CD14-positive monocyte (primary cell): ENCODE results near the gene PTPRN2. TPM values are rescaled to one million over a fixed set of nuclear protein-coding genes. Genes with fewer than 3 reads are reported as not detected.

ENCODE experiments used
- DNase-seq, 3 donors: peaks; one replicate each; pipeline ENCODE4 v3.0.0-alpha.2; 2011 to 2022
- H2AFZ ChIP-seq: 2 replicates; pipeline ENCODE4 v1.6.0; 2012; ENCODE audit warnings: mild to moderate bottlenecking, low read depth, low read length, inconsistent platforms; ENCODE audit not compliant: insufficient read depth, poor library complexity, severe bottlenecking
- H3K27ac ChIP-seq, 2 donors: 1 replicate in 1 of 2; 2 replicates in 1 of 2; pipeline ENCODE4 v1.5.1; 2012 to 2013; ENCODE audit warnings: low read length in 2 of 2, control low read depth in 1 of 2, inconsistent platforms in 1 of 2, low read depth in 1 of 2, mild to moderate bottlenecking in 1 of 2
- H3K27me3 ChIP-seq, 2 donors: one replicate each; pipeline versions ENCODE4 v1.6.0 to v1.6.1; 2011 to 2013; ENCODE audit warnings: low read length in 2 of 2; ENCODE audit not compliant: control insufficient read depth in 2 of 2, insufficient read depth in 2 of 2
- H3K36me3 ChIP-seq, 2 donors: replicated peaks in 1 of 2; 1 replicate in 1 of 2; 2 replicates in 1 of 2; pipeline versions ENCODE4 v1.5.1 to v1.6.1; 2012 to 2013; ENCODE audit warnings: low read length in 2 of 2, control low read depth in 1 of 2, inconsistent platforms in 1 of 2, mild to moderate bottlenecking in 1 of 2; ENCODE audit not compliant: insufficient read depth in 2 of 2, control insufficient read depth in 1 of 2
- H3K4me1 ChIP-seq, 2 donors: 1 replicate in 1 of 2; 2 replicates in 1 of 2; pipeline versions ENCODE4 v1.5.1 to v1.6.1; 2012 to 2013; ENCODE audit warnings: low read length in 2 of 2, control low read depth in 1 of 2, inconsistent platforms in 1 of 2, mild to moderate bottlenecking in 1 of 2, moderate library complexity in 1 of 2; ENCODE audit not compliant: insufficient read depth in 2 of 2, control insufficient read depth in 1 of 2
- H3K4me2 ChIP-seq: replicated peaks from 2 replicates; pipeline ENCODE3; 2012; ENCODE audit warnings: low read length, moderate library complexity, mild to moderate bottlenecking; ENCODE audit not compliant: poor library complexity, severe bottlenecking; ENCODE audit errors: extremely low read depth
- H3K4me3 ChIP-seq, 3 experiments: fragments of 200-600 bp in 1 of 3; sonication (generic) in 1 of 3; replicated peaks in 1 of 3; 1 replicate in 2 of 3; 2 replicates in 1 of 3; pipeline ENCODE4 v1.5.1; 2011 to 2013; ENCODE audit warnings: low read length in 3 of 3, mild to moderate bottlenecking in 3 of 3, control low read depth in 2 of 3, low read depth in 2 of 3, inconsistent platforms in 1 of 3, moderate library complexity in 1 of 3
- H3K79me2 ChIP-seq: 2 replicates; pipeline ENCODE4 v1.6.0; 2012; ENCODE audit warnings: mild to moderate bottlenecking, control low read depth, inconsistent platforms, low read length, moderate library complexity; ENCODE audit not compliant: insufficient read depth
- H3K9ac ChIP-seq: 2 replicates; pipeline ENCODE4 v1.6.0; 2017; ENCODE audit warnings: low read length, mild to moderate bottlenecking; ENCODE audit not compliant: insufficient read depth, poor library complexity, severe bottlenecking
- H3K9me3 ChIP-seq, 2 donors: replicated peaks in 1 of 2; 1 replicate in 1 of 2; 2 replicates in 1 of 2; pipeline versions ENCODE4 v1.5.1 to v1.6.1; 2012 to 2013; ENCODE audit warnings: low read length in 2 of 2, control low read depth in 1 of 2; ENCODE audit not compliant: control insufficient read depth in 1 of 2, insufficient read depth in 1 of 2
- H4K20me1 ChIP-seq: 2 replicates; pipeline ENCODE4 v1.6.0; 2012; ENCODE audit warnings: mild to moderate bottlenecking, low read length, control low read depth, moderate library complexity; ENCODE audit not compliant: insufficient read depth
- H3K27ac Mint-ChIP-seq, 7 donors: one replicate each; pipeline ENCODE4 v1.8.0; 2020; ENCODE audit warnings: mild to moderate bottlenecking in 7 of 7, mixed read lengths in 7 of 7, moderate library complexity in 6 of 7, inconsistent platforms in 2 of 7
- H3K27me3 Mint-ChIP-seq, 3 donors: one replicate each; pipeline ENCODE4 v1.8.0; 2021 to 2022; ENCODE audit warnings: low read depth in 3 of 3, mild to moderate bottlenecking in 3 of 3, mixed read lengths in 3 of 3, moderate library complexity in 3 of 3, inconsistent platforms in 1 of 3
- H3K36me3 Mint-ChIP-seq, 2 donors: one replicate each; pipeline ENCODE4 v1.8.0; 2020; ENCODE audit warnings: mixed read lengths in 2 of 2, inconsistent platforms in 1 of 2, mild to moderate bottlenecking in 1 of 2
- H3K4me1 Mint-ChIP-seq: one replicate; pipeline ENCODE4 v1.8.0; 2020; ENCODE audit warnings: mild to moderate bottlenecking, mixed read lengths
- H3K4me3 Mint-ChIP-seq, 2 donors: one replicate each; pipeline ENCODE4 v1.8.0; 2020; ENCODE audit warnings: mild to moderate bottlenecking in 2 of 2, mixed read lengths in 2 of 2, moderate library complexity in 1 of 2
- H3K9me3 Mint-ChIP-seq, 7 donors: one replicate each; pipeline ENCODE4 v1.8.0; 2020 to 2022; ENCODE audit warnings: mixed read lengths in 7 of 7, mild to moderate bottlenecking in 6 of 7, moderate library complexity in 6 of 7, inconsistent platforms in 2 of 7
- WGBS: methylation state at CpG from one replicate; pipeline ENCODE4 v1.1.5; 2013; ENCODE audit warnings: missing lambda C conversion rate; ENCODE audit not compliant: insufficient coverage; 5-methylcytosine and 5-hydroxymethylcytosine counted together
- intact Hi-C, 2 donors: fragments of 100-400 bp; cut with micrococcal nuclease; formaldehyde crosslinking; loops; one replicate each; pipeline versions ENCODE4 v1.15.0 to v1.15.1; 2023
- polyA plus RNA-seq, 3 donors: library from polyadenylated mRNA; depleted of rRNA in 1 of 3; unstranded in 2 of 3; stranded (reverse) in 1 of 3; fragments of 300-500 nt in 2 of 3; fragments of >200 nt in 1 of 3; fragmentation: Illumina TruSeq in 2 of 3; gene quantifications; 1 replicate in 2 of 3; 2 replicates in 1 of 3; pipeline ENCODE4 v1.2.3, GENCODE V29; 2012 to 2021
- TF ChIP-seq, protein P1 (sequence below): fragments of 200-600 bp; IDR thresholded peaks from one replicate; pipeline ENCODE4 v1.8.0; 2022; ENCODE audit warnings: antibody characterized with exemption, mild to moderate bottlenecking

Gene PTPRN2
- polyA plus RNA-seq, 3 donors: 0.25 to 1.4 (median 0.97) TPM

DNA sequence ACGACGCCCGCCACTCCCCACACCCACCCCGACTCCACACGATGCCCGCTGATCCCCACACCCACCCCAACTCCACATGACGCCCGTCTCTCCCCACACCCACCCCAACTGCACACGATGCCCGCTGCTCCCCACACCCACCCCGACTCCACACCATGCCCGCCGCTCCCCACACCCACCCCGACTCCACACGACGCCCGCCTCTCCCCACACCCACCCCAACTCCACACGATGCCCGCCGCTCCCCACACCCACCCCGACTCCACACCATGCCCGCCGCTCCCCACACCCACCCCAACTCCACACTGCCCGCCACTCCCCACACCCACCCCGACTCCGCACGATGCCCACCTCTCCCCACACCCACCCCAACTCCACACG, 933.8 kb downstream of the PTPRN2 start:
- Mint-ChIP-seq H3K4me3 (no peak overlapping the region), H3K9me3 (peaks cover 0 to 4% (median 2%) of the 10 kb centered on the region in 7 donors), H3K27me3 (peaks cover 0 to 6% (median 0%) of the 10 kb centered on the region in 3 donors), H3K27ac (no peak overlapping the region), H3K36me3 (no peaks in the 10 kb centered on the region), H3K4me1 (no peaks in the 10 kb centered on the region)
- no peak overlapping the region for H3K4me3 ChIP-seq
- no peak for DNase-seq
- no peak overlapping the region for H2AFZ ChIP-seq
- no peaks in the 10 kb centered on the region for H3K79me2 ChIP-seq
- intact Hi-C loops: no loop called here
- peaks cover 0 to 8% of the 10 kb centered on the region in 2 donors for H3K9me3 ChIP-seq
- no peak overlapping the region for H3K9ac ChIP-seq
- no peaks in the 10 kb centered on the region for H3K4me1 ChIP-seq
- no peaks in the 10 kb centered on the region for H3K36me3 ChIP-seq
- H3K27ac ChIP-seq: no peak overlapping the region
- H3K4me2 ChIP-seq: no peak overlapping the region
- 100% methylated on average over 3 of the region's 28 CpGs for WGBS
- no peaks in the 10 kb centered on the region for H3K27me3 ChIP-seq
- TF ChIP-seq, protein P1, sequence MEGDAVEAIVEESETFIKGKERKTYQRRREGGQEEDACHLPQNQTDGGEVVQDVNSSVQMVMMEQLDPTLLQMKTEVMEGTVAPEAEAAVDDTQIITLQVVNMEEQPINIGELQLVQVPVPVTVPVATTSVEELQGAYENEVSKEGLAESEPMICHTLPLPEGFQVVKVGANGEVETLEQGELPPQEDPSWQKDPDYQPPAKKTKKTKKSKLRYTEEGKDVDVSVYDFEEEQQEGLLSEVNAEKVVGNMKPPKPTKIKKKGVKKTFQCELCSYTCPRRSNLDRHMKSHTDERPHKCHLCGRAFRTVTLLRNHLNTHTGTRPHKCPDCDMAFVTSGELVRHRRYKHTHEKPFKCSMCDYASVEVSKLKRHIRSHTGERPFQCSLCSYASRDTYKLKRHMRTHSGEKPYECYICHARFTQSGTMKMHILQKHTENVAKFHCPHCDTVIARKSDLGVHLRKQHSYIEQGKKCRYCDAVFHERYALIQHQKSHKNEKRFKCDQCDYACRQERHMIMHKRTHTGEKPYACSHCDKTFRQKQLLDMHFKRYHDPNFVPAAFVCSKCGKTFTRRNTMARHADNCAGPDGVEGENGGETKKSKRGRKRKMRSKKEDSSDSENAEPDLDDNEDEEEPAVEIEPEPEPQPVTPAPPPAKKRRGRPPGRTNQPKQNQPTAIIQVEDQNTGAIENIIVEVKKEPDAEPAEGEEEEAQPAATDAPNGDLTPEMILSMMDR: no peak
- H4K20me1 ChIP-seq: no peaks in the 10 kb centered on the region

DNA sequence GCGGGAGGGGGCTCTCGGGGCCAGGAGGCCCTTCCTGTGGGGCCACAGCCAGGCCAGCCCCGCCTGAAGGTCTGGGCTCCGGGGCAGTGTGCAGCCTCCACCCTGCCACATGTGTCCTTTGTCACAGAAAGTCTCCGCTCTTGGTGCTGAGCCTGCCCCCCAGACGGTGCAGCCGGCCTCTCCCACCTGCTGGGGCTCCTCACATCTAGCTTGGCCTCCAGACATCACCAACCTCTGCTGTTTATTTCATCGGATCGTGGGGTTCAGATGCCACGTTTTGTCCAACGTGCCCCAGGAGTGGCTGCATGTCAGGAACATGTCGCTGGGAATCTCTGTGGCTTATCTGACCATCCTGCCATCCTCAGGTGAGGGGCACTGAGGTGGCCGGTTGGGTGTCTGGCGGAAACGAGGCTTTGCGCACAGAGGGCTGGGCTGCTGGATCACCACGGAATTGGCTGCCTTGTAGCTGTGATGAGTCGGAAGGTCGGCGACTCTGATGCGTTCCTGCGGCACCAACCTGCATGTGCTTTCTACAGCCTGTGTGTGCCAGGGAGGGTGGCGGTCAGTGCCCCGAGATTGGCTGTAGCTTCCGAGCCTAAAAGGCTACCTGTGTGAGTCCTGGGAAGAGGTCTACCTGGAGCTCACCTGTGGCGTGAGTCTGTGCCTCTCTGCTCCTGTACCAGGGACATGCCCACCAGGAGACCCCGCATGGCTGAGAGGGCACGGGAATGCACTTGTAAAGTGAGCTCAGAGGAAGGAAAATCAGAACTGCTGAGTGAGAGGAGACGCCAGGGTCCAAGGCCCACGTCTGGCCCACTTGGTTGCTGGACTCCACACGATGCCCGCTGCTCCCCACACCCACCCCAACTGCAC, 934.4 kb downstream of the PTPRN2 start:
- Histone ChIP-seq H3K36me3 (no peaks in the 10 kb centered on the region), H3K27ac (no peak overlapping the region), H3K79me2 (no peaks in the 10 kb centered on the region), H3K4me1 (no peaks in the 10 kb centered on the region), H3K4me3 (no peak overlapping the region), H3K4me2 (no peak overlapping the region), H3K9me3 (peaks cover 0 to 8% of the 10 kb centered on the region in 2 donors), H3K27me3 (no peaks in the 10 kb centered on the region), H3K9ac (no peak overlapping the region), H4K20me1 (no peaks in the 10 kb centered on the region), H2AFZ (no peak overlapping the region)
- 92% methylated on average over 25 of the region's 32 CpGs for WGBS
- H3K27ac Mint-ChIP-seq: no peak overlapping the region
- H3K27me3 Mint-ChIP-seq: peaks cover 0 to 6% (median 0%) of the 10 kb centered on the region in 3 donors
- no peaks in the 10 kb centered on the region for H3K4me1 Mint-ChIP-seq
- TF ChIP-seq, protein P1: no peak
- no peak for DNase-seq
- no peak overlapping the region for H3K4me3 Mint-ChIP-seq
- H3K36me3 Mint-ChIP-seq: no peaks in the 10 kb centered on the region
- intact Hi-C loops: no loop called here
- peaks cover 0 to 4% (median 2%) of the 10 kb centered on the region in 7 donors for H3K9me3 Mint-ChIP-seq
